ENCODE measurements around the gene ENPP1.

ENPP1 gene

DNA sequence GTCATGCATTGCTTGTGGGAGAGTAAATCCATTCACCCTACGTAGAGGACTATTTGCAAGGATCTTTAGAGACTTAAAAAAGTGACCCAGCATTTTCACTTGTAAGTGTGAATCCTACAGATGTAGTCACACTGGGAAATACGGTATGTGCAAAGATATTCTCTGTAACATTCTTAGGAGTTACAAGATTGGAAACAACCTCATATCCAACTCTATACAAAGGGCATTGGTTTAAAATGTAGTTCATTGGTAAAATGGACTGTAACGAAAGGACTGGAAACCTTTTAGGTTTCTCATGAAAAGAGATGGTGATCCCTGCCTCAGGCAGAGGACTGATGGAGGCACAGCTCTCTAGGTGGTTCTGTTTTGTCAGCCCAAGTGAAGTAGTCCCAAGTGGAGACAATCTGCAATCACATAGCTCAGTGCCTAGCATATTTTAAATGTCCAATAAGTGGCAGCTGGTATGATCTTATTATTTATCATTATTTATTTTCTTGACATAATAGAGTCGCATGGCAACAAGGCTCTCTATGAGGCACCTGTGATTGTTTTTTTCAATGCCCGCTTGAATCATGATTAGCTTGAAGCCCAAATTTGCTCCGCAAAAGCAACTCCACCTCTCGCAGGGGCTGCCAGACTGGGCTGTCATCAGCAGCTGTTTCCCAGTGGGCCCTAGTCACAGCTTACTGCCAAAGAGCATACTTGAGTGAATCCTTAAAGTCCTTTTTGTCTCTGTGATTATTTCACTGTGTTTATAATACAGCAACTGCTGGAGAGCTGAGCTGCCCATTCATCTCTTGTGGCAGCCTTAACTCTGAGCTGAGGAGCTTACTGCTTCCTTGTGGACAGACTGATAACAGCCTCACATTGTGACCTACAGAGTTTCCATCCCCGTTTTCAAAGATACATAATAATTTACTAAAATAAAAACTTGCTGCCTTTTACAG, 19.8 kb upstream of the ENPP1 start:
- no peak for FAIRE-seq

DNA sequence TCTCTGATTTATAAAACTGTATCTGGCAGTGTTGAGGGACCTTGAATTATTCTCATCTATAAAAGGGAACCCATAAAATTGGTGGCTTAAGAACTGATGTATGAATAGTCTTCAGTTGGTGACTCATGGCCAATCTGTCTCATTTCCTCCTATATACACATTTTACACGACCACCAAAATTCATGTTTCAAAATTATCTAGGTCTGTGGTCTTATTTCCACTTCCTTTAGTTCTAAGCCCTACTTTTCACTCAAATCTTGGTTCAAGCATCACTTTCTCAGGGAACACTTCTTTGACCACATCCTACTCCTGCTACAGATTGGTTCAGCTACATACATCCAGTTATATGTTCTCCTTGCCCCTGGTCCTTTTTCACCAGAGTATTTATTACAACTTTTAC, 18.6 kb upstream of the ENPP1 start:
- FAIRE-seq: no peak

DNA sequence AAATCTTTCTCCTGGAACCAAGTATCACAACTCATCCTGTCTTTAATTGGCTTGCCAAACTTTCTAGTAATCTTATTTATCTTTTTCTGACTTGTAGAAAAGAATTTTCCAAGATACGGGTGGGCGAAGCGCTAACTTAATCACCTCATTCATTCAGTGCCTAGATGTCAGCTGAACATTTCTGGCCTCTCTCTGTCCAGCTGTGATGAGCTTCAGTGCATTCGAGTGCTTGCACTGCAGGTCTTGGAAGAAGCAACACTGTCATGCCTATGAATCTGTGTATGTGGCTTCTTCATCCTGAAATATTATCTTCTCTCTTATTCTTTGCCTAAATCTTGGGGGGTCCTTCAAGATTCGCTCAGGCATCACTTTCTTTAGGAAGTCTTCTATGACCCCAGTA, 16.3 kb upstream of the ENPP1 start:
- FAIRE-seq: no peak

DNA sequence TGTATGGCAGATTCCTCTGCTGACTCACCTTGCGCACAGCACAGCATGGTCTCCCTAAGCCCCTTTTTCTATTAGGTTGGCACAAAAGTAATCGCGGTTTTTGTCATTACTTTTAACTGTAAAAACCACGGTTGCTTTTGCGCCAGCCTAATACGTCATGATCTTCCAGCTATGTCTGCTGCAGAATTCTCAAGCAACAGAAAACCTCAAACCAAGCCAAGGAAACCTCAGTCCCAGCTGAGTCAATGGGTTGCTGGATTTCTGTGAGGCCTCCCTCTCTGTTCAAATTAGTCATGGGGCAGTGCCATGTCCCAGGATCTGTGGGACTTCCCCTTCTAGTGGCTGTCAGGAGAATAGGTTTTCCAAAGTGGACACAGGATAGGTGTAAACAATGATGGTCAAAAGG, 15.7 kb upstream of the ENPP1 start:
- no peak for FAIRE-seq

DNA sequence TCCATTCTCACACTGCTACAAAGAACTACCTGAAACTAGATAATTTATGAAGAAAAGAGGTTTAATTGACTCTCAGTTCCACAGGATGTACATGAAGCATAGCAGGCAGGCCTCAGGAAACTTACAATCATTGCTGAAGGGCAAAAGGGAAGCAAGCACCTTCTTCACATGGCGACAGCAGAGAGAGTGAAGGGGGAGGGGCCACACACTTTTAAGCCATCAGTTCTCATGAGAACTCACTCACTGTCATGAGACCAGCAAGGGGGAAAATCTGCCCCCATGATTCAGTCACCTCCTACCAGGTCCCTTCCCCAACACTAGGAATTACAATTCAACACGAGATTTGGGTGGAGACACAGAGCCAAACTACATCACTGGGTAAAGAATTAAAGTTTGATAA, 12.5 kb upstream of the ENPP1 start:
- FAIRE-seq: no peak

DNA sequence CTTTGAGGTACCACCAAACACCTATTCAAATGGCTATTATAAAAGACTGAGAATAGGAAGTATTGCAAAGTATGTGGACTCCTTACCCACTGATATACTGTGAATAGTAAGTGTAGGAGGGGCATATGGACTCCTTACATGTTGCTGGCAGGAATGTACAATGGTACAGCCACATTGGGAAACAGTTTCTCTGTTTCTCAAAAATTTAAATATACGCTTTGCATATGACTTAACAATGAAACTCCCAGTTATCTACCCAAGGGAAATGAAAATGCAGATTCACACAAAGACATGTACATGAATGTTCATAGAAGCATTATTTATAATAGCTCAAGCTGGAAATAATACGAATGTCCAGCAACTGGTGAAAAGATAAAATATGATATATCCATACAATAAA, 5.5 kb upstream of the ENPP1 start:
- FAIRE-seq: no peak

DNA sequence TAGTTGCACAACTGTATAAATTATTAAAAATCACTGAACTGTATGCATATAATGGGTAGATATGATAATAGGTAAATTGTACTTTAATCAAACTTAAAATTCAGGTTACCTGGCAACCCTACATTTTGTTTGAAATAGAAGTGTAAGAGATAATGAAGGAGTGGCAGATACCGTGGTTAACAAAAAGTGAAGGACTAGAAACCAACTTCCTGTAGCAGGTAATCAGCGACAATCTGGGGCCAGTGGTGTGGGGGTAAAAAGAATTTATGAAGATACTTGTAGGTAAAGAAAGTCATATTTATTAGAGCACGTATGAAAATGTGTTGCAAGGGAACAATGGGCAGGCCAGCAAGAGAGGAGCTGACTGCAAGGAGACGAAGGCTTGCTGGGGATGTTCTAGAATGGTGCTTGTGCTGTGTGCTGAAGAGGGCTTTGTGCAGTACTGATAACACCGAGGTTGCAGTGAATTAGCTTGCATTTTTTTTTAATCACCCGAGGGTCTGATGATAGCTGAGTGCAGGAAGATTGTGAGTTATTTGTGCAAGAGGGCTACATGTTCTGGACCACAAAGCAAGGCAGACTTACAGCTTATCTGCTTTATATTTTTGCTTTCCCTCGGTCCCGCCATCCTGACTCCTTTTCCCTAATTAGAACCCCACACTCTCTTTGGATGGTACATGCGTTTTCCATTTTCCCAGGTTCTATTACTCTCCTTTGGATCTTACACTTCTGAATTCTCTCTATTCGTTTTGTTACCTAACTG, 4.6 kb upstream of the ENPP1 start:
- FAIRE-seq: no peak

DNA sequence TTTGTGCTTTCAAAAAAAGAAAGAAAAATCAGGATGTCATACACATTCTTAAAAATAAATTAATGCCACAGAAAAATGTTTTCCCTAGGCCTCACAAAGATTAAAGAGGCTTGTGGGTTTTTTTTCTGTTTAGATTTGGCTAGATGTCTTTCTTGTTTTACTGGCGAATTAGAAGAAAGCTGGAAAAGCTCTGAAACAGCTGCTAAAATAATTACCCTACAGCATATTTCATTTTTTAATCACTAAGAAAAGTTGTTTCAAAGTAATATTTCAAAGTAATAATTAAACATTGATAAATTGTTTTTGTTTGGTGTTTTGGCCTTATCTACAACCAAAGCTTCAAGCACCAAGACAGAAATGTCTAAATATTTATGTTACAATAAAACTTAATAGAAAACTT, 3.7 kb upstream of the ENPP1 start:
- FAIRE-seq: peak; percentile 97

DNA sequence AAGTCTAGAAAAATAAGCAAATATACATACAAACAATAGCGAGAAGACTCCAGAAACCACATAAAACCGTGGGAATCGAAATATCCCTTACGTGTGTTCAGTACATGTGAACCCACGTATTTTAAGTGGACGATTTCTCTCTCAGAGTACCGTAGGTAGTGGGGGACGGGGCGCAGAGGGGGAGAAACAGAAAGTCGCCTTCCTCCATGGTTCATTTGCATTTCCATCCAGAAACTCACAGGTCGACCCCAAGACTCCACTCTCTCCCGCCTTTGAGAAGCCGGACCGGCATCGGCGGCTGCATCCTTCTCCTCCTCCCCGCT, 538 bp upstream of the ENPP1 start:
- FAIRE-seq: no peak

DNA sequence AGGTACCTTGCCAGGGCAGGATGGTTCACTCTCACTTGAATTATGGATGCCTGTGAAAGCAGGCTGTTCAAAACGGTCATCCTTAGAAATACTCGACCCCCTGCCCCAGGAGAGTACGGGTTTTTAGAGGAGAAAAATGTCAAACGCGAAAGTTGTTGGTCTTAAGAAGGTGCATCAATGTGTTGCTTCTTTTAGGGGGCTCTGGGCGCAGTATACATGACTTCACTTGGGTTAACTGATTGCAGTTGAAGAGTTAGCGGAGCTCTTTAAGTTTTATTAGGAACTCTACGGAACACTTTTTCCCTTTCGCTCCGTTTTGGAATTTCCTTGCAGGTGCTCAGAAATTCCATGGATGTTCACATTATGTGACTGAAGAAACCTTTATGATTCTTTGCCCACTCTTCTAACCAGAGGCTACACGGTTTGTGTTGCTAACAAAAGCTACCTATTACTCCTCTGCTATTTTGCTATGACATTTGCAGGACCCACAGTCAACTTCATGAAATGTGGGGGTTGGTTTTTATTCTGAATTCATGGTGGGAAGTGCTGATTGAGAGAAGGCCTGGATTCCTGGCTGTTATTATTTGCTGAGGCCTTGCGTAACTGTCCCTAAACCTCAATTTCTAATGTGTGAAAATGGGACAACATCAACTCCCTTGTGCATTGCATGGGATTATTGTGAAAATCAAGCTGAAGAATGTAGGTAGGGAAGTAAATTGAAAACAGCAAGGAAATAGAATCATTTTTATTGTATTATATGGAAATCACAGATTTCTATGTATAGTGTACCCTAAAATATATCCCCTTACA, 845 bp downstream of the ENPP1 start:
- FAIRE-seq: no peak

DNA sequence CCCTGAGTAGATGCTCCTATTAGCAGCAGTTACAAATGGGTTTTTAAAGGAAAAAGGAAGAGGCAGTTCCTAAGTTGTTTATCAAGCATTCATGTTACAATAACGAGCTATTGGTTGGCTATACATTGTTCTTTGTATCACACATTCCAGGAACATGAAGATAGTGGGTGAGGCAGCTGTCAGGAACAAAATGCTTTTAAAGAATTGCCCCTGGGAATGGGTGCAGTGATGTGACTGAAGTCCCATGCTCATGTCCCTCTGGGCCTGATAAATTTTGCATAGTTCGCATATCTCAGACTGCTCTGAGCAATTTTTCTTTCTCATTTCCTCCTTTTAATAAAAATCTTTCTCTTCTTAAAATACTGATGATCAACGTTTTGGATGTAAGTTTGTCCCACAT, 3.7 kb downstream of the ENPP1 start:
- FAIRE-seq: no peak

DNA sequence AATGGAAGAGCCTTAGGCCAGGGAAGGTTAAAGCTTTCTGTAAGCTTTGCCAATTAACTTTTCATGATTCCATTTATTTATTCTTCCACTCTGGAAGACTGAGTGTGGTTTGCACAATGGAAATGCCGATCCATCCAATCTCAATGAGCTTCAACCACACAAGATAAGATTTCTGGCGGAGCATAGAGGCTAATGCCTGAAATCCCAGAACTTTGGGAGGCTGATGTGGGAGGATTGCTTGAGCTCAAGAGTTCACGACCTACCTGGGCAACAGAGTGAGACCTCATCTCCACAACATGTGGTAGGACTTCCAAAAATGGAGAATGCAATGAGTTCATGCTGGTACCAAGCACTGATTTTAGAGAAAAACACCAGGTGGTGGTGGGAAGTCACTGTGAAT, 6.2 kb downstream of the ENPP1 start:
- FAIRE-seq: no peak

DNA sequence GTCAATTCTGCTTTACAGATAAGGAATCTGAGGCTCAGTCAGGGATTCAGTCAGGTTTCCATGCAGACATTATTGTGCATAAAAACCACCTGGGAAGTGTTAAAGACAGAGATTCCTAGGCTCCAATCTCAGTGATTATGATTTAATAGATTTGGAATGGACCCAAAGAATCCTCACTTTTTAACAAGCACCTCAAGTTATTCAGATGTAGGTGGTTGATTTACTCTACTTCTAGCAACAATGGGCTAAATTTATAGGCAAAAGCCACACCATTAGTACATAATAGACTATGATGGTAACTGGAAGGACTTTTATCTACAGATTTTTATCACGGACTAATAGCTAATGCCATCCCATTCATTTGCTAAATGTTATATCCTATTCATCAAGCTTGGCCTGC, 9.0 kb downstream of the ENPP1 start:
- no peak for FAIRE-seq

DNA sequence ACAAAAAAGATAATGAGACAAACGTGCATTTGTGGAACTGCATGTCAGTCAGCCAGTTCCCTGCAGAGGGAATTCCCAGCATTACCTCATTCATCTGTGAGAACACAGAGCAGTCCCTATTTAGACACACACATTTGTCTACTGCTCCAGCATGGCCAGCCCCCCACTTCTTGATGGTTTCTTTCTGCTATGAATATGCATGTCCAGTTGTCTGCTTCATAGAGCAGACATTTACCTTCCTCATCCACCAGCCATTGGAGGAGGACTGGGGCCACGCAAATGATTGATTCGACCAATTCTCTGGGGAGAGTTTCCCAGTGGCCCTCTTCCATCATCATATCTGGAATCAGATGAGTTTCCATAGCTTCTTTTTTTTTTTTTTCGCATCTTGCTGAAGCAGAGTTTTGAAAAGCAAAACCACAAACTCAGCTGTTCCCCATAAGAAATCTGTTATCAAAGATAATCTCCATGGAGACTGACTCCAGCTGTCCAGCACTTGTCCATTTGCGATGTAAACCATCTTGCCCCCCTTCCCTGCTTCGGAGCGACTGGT, 11.8 kb downstream of the ENPP1 start:
- FAIRE-seq: no peak

DNA sequence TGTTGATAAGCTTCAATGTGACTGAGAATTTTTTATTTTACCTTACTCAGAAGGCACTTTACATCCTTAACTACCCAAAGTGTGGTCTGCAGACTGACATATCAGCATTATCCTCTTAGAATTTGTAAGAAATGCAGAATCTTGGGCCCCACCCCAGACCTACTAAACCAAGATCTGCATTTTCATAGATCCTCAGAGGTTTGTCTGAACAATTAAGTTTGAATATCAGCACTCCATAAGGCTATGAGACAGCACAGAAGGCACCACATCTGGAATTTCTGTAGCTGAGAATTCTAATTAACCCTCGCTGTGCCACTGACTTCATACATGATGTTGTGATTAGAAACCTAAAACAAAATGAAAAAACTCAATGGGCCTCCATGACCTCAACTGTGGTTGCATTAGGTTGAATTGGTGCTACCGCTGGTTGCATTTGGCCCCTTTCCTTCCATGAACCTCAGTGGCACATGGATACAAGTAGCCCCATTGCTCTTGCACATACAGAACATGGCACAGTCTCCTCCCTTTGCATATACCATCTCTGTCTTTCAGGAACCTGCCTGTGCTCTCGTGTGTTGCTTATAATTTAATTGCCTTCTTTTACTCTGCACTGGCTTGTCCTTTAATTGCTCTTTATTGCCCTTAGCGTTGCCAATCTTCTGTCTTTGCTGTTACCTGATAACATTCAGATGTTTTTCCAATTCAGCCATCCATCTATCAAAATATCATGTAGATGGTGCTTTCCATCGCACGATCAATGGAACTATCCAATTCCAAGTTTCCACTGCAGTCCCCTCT, 13.4 kb downstream of the ENPP1 start:
- no peak for FAIRE-seq

DNA sequence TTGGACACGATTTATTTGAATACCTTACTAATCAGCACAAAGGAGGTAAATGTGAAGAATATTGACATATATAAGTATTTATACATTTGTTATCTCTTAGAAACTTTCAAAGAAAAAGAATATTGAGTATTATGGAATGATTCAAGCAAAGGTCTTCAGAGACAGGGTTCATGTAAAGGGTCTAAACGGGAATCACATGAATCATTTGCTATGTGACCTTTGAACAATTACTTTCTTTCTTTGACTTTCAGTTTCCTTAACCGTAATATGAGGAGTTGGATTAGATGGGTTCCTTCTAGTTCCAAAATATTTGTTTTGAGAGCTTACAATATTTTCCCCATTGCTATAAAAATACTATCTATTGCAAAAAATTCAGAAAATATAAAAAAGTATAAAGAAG, 14.3 kb downstream of the ENPP1 start:
- no peak for FAIRE-seq

DNA sequence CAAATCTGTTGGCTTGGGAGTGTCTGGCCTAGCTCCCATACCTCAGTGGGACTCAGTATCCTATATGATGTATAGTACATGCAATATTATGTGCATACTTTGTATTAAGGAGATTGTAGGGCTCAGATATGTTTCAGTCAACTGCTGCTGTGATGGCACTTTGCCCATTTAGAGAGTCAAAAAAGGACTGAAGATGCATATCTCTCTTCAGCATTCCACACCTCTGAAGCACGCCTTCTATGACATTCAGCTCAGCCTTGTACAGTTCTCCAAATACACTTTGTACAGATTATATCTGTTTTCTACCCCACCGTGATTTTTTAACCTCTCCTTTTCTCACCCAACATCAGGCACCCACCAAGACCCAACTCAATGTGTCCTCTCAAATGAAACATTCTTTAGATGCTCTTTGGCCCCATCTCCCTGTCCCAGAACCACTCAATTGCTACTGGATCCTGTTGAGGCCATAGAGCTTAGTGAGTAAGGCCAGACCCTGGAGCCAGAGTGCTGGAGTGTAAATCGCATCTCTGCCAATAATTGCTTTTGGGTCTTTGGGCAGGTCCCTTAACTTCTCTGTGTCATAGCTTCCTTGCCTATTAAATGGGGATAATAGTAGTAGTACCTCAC, 15.6 kb downstream of the ENPP1 start:
- FAIRE-seq: no peak

DNA sequence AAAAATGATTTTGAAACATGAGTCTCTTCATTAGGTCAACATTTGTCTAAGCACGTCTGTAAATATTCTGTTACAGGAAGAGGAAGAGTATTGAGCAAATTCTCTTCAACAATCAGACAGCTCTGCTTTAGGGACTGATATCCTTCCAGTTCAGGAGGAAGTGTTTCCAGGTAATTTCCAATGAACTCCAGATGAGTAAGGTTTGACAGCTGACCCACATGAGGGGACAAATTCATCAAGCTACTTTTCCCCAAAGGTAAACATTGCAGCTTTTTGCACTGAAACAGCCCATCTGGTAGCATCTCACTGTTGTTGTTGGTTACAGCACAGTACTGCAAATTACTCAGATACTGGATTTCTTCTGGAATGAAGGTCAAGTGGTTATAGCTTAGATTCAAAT, 18.1 kb downstream of the ENPP1 start:
- FAIRE-seq: no peak

DNA sequence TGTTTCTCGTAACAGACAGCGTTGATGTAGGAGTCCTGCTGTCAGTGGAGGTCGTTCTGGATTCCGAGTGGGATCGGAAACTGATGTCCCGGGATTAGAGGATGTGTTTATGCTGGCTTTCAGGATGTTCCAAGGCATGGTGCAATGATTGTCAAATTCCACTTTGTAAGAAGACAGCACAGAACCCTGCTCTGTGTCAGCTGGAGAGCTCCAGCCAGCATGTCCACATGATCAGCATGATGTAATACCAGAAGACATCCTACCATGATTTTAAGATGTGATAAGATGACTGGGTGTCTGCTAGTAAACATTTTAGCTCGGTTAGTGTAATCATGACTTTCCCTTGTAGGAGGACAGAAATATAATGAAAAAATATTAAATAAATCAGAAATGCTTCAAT, 20.3 kb downstream of the ENPP1 start:
- no peak for FAIRE-seq

DNA sequence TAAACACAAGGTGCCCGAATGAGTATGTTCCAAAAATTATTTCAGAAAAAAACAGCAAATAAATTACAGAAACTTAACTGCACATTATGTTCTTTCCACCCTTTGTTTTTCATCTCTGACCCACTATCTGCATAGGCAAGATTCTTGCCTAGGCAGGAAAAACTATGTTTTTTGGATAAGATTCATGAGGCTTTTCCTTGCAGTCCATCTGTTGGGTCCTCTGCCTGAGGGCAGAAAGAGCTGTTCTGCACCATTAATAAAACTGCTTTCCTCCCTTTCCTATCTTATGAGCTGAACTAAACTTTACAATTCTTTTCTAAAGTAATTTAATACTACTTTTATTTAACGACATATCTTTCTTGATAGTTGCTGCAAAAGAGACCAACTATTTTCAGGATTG, 21.1 kb downstream of the ENPP1 start:
- peak; percentile 62 for FAIRE-seq

DNA sequence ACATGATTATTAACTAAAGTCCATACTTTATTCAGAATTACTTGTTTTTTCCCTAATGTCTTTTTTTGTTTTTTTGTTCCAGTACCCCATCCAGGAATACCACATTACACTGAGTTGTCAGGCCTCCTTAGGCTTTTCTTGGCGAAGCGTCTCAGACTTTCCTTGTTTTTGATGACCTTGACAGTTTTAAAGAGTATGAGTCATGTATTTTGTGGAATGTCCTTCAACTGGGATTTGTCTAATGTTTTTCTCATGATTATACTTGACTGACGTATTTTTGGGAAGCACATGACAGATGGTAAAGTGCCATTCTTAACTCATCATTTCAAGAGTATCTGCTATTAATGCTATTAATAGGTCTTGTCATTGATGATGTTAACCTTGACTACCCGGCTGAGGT, 23.6 kb downstream of the ENPP1 start:
- no peak for FAIRE-seq

DNA sequence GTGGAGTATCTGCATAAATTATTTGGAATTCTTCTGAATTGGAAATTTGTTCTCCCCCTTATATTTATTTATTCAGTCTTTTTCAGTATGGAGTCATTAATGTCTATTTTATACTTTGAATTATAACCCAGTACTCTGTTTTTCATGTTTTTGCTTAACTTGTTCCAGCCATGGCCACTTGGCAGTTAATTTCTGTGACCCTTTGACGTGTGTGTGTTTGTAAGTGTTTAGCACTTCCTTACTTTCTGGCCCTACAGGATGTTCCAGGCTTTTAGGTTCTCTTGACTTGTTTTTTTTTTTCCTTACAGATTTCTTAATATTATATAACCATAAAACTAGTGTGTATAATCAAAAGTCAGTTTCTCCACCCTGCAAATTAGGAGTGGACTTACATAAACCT, 24.1 kb downstream of the ENPP1 start:
- FAIRE-seq: no peak

All from endometrium (tissue), 2 donors.